ENCODE data around the gene IFT27.

IFT27 gene

DNA sequence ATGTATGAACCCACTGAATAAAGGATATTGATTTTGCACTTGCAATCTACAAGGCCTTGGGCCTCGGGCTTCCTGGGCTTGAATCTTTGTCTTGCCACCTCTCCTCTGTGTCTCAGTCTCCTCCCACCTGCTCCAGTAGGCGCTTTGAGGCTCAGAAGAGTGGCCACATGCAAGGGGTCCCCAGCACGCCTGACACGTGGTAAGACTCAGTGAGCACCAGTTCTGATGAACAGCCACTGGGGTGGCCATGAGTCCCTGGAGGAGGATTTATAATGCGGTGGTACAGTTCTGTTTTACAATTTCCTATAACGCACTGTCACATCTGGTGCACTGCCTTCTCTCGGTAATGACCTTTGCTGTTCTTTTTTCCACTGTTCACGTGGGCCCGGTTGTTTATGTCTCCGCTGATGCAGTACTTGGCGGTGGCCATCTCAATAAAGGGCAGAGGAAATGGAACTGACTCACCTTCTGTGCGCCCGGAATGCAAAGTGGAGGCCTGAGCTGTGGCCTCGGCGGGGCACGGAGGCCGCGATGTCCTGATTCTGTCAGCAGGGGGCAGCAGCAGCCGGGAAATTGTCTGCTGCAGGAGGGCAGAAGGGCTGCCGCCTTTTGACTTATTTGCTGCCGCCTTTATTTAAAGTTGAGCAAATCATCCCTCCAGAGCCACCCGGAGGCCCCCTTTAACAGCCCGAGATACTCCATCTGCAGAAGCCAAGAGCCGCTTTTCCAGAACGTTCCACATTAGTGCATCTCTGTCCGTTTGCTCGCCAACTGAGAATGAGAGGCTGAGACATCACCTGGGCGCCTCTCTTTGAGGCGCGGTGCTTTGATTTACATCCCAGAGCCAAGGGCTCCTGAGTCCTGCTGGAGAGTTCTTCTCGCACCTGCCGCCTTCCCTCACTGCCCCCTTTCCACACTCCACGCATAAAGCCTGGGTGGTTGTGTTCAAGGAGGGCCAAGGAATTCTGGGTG is 6.0 kb upstream of the IFT27 start:
- DNase-seq (ENCODE audit: low read depth): no peak
- peak; percentile 89 for TF ChIP-seq CTCF (conservative IDR thresholded peaks at IDR 0.05; ENCODE audit: low read depth, low read length)
- H3K4me3 ChIP-seq (ENCODE audit: low read length): no peak overlapping the region

DNA sequence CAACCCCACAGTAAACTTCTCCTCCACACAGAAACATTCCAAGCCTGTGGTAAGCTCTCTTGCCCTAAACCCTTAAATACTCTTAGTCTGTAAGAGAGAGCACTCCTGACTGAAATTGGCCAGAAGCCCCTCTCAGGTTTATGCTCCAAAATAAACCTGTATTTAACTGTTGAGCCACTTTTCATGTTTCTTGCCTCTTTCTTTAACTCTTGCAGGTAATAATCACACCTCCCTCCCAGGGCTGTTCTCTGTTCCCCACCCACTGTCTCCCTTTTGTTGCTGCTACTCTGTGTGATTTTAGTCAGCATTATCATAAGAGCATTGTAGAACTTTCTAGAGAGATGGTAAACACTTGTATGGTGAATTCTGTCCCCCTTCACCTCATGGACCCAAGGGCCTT is 2.1 kb upstream of the IFT27 start:
- H3K4me3 ChIP-seq (ENCODE audit: low read length): no peak overlapping the region
- no peak for DNase-seq (ENCODE audit: low read depth)
- no peak for TF ChIP-seq CTCF (conservative IDR thresholded peaks at IDR 0.05; ENCODE audit: low read depth, low read length)

DNA sequence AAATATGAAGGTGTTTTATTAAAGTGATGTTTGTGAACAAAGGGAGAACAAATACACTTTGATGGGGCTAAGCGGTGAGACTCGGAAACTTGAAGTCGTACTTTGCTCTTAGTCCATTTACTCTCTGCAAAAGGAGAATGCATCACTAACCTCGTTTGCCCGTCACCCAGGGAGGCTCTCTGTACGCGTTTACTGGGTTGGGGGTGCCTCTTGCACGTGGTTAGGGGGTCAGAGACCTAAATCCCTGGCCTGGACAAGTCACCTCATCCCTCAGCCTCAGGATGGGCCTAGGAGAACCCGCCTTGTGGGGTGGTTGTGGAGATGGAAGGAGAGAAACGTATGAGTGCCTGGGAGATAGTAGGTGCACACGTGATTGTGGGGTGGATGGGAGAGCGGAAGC is 803 bp upstream of the IFT27 start:
- H3K4me3 ChIP-seq (ENCODE audit: low read length): peak overlapping the region; percentile 41
- no peak for TF ChIP-seq CTCF (conservative IDR thresholded peaks at IDR 0.05; ENCODE audit: low read depth, low read length)
- DNase-seq (ENCODE audit: low read depth): no peak

- no peak for TF ChIP-seq CTCF (conservative IDR thresholded peaks at IDR 0.05; ENCODE audit: low read depth, low read length)
- no peak for DNase-seq (ENCODE audit: low read depth)
- peak overlapping the region; percentile 85 for H3K4me3 ChIP-seq (ENCODE audit: low read length)
Measured at GRCh38 chr22:36775586-36775963, 344 bp downstream of the IFT27 start.

GRCh38 chr22:36773935-36774334 is 2.0 kb downstream of the IFT27 start:
- peak; percentile 53 for TF ChIP-seq CTCF (conservative IDR thresholded peaks at IDR 0.05; ENCODE audit: low read depth, low read length)
- DNase-seq (ENCODE audit: low read depth): no peak
- H3K4me3 ChIP-seq (ENCODE audit: low read length): no peak overlapping the region

GRCh38 chr22:36772451-36772850 is 3.5 kb downstream of the IFT27 start:
- DNase-seq (ENCODE audit: low read depth): no peak
- no peak for TF ChIP-seq CTCF (conservative IDR thresholded peaks at IDR 0.05; ENCODE audit: low read depth, low read length)

More at GRCh38 chr22:36772451-36772850, 3.5 kb downstream of the IFT27 start:
- no peak overlapping the region for H3K4me3 ChIP-seq (ENCODE audit: low read length)
